GM12892 (cell line): ENCODE measurements around the gene RPP25L.

ENCODE experiments used
- POLR2A ChIP-seq: IDR thresholded peaks from 2 replicates; pipeline ENCODE4 v1.6.1; 2011; ENCODE audit warnings: low read depth, low read length, control low read depth
- POLR2AphosphoS5 ChIP-seq: IDR thresholded peaks from 2 replicates; pipeline ENCODE4 v1.6.1; 2011; ENCODE audit warnings: low read depth, low read length, control low read depth

DNA sequence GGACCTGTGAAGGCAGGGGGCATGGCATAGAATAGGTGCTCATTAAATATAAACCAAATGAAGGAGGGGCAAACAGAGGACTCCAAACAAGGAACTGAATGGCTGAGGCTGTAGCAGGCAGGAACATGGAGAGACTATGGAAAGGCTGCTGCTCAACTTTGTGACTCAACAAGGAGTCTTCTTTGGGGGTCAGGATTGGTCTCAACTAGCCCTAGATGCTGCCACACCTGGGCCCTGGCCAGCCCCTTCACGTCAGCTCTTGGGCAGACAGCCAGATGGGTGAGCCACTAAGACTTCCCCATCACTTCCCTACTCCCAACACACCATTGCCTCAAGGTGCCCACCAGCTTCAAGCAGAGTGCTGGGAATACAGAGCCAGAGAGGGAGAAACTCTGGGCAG is 11.0 kb downstream of the RPP25L start:
- TF ChIP-seq POLR2AphosphoS5 (no peak), POLR2A (no peak)
